Adrenal gland (tissue), 5 donors: ENCODE results near the gene IPCEF1.

Experiments used
- CTCF ChIP-seq, 6 experiments: fragments of 450-650 bp in 4 of 6; fragments of 200-600 bp in 2 of 6; sonication (generic) in 1 of 6; IDR thresholded peaks; 1 replicate in 5 of 6; 2 replicates in 1 of 6; pipeline versions ENCODE4 v1.5.1 to v1.8.0; 2016 to 2021; ENCODE audit warnings: antibody characterized with exemption in 6 of 6, mild to moderate bottlenecking in 2 of 6, moderate library complexity in 1 of 6
- POLR2A ChIP-seq, 2 donors: fragments of 450-650 bp; IDR thresholded peaks; one replicate each; pipeline ENCODE4 v1.6.1; 2017; ENCODE audit warnings: antibody characterized with exemption in 2 of 2, mild to moderate bottlenecking in 2 of 2, moderate library complexity in 1 of 2
- donor health status: DM: no; HTN: no; CAD: no.

DNA sequence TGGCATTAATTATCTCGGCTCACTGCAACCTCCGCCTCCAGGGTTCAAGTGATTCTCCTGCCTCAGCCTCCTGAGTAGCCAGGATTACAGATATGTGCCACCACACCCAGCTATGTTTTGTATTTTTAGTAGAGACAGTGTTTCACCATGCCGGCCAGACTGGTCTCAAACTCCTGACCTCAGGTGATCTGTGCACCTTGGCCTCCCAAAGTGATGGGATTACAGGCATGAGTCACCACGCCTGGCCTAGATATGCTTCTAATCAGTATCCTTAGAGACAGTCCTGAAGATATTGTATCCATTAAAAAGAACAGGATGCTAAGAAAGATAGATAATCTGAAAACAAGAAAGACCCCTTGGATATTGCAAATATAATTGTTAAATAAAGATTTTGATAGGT lies 3.1 kb upstream of the IPCEF1 start:
- TF ChIP-seq CTCF (IDR thresholded peaks at IDR 0.05) = no peak
- TF ChIP-seq POLR2A (IDR thresholded peaks at IDR 0.05) = no peak
